GM10266 (cell line): ENCODE measurements around the gene ICAM4.

ENCODE experiments used
- DNase-seq: peaks from one replicate; pipeline ENCODE4 v3.0.0; 2012; ENCODE audit errors: extremely low spot score
- CTCF ChIP-seq: IDR thresholded peaks from 2 replicates; pipeline ENCODE4 v1.5.1; 2012; ENCODE audit warnings: mild to moderate bottlenecking, low read depth; ENCODE audit not compliant: control insufficient read depth, insufficient read depth; ENCODE audit errors: missing control alignments

ICAM4 gene

DNA sequence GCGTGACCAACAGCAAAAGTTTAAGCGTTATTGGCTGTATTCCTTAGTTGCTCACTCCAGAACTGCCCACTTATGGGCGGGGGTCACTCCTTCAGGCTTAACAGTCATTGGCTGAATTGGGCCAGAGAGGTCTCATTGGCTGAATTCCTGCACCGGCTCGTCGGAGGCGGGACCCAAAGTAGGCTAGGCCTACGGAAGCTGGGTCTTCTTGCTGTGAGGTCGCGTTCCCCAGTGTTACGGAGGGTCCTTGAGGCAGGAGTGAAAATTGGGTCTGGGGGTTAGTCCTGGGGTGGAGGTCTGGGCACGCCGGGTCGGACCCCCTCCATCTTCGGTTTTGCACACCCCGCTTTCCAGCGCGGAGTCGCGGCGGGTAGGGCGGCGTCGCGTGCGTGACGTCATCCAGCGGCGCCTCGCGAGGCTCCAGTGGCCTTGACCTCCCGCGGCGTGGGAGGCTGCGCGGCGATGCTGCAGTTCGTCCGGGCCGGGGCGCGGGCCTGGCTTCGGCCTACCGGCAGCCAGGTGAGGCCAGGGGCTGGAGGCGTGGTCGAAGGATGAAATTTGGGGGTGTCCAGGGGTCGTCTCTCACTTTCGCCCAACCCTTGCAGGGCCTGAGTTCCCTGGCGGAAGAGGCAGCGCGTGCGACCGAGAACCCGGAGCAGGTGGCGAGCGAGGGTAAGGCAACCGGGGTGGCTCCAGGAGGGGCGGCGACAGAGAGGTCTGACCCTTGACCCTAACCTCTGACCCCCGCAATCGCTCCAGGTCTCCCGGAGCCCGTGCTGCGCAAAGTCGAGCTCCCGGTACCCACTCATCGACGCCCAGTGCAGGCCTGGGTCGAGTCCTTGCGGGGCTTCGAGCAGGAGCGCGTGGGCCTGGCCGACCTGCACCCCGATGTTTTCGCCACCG, 34.7 kb upstream of the ICAM4 start, which contains the start of gene MRPL4:
MRPL4 (plus strand) TSS at position 423 of the 903 bp plus-strand sequence; CDS start at position 463, 40 bp downstream.
- no peak for TF ChIP-seq CTCF

DNA sequence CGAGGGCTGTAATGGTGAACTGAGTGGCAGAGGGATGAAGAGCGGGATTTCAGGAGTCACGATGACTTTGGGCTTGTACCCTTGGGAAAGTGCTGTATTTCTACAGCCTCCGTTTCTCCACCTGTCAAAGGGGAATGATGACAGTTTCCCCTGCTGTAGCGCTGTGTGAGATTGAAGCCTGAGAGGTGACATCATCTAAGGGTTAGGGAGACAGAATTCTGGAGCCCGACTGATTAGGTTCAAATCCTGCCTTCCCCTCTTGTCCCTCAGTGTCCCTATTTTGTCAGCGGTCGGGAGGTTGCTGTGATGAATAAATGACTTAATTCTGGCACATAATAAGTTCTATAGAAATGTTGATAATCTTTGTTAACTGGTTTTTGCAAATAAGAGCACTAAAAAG, 34.0 kb upstream of the ICAM4 start:
- TF ChIP-seq CTCF = no peak
- no peak for DNase-seq

More for the DNA sequence above, 34.7 kb upstream of the ICAM4 start, which contains the start of gene MRPL4:
- peak; percentile 95 for DNase-seq

DNA sequence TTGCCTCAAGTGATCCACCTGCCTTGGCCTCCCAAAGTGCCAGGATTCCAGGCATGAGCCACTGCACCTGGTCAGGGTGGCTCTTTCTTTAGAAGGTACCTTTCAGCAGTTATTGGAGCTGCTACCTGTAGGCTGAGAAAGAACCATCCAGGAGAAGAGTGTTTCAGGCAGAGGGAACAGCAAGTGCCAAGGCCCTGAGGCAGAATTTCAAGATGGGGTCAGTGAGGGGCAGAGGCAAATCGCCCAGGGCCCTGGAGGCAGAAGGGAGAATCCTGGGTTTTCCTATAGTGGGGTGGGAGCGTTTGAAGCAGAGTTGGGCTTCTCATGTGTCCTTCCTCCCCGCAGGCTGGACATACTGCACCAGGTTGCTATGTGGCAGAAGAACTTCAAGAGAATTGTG, 32.5 kb upstream of the ICAM4 start:
- DNase-seq = no peak
- no peak for TF ChIP-seq CTCF

DNA sequence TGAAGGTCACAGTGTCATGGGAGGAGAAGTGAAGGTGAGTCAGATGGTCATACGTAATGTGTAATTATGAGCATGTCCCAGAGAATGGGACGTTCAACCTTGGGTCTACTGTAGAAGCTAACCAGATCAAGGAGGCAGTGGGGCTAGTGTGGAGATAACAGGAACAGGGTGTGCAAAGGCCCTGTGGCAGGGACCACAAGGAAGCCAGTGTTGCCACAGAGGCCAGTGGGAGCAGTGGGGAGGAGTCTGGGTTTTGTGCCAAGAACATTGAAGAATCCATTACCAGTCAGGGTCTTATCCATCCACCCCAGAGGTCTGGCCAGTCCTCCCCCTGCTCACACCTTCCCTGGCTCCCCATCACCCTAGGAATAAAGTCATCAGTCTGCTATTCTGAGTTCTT, 31.4 kb upstream of the ICAM4 start:
- no peak for TF ChIP-seq CTCF

GRCh38 chr19:10256551-10256950, 30.2 kb upstream of the ICAM4 start:
- no peak for TF ChIP-seq CTCF
- DNase-seq = no peak

More for the DNA sequence above, 31.4 kb upstream of the ICAM4 start:
- no peak for DNase-seq

DNA sequence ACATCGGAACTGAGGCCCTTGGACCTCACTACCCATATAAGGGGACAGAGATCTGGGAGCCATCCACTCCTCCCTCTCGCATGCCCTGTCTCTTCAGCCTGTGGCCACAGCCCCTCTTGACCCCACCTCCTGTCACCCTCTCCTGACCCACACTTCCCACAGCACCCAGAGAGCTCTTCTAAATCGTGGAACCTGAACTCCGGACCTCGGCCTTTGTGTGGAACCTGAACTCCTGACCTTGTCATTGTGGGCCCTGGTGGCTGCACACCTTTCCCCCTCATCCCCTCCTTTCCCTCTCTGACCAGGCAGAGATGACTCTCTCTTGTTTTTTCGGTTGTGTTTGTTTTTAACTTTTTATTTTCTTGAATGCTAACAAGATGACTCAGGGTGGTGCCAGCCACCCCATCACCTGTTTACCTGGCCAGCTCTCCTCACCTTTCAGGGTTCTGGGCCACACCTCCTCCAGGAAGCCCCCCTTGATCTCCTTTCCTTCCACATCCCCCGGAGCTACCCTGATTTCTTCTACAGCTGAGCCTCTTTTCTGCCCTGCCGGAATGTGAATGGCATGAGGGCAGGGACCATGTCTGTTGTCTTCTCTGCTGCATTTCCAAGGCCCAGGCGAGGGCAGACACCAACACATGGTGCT, 29.7 kb upstream of the ICAM4 start:
- no peak for TF ChIP-seq CTCF

More for the DNA sequence above, 29.7 kb upstream of the ICAM4 start:
- DNase-seq = no peak
